OCI-LY7 (cell line): Measurements from ENCODE around the gene ANKRD62. TPM values are rescaled to one million over a fixed set of nuclear protein-coding genes. Genes with fewer than 3 reads are reported as not detected.
"Not testable (repeated sequence)": the region's sequence is repeated elsewhere in the genome, so short reads cannot be mapped to it uniquely, and the experiment has no call there.

Experiments used
- BruUV-seq: library from RNA; stranded (reverse); fragments of 400-500 nt; replicated peaks from 2 replicates; lab custom pipeline; 2021; lab: Mats Ljungman, UMichigan
- CTCF ChIA-PET: fragments of 300-600 bp; sonication (Branson Sonifier 250); formaldehyde crosslinking; loops from one replicate; lab custom pipeline; 2022; ENCODE audit warnings: antibody characterized with exemption; ENCODE audit not compliant: unreplicated experiment; lab: Charles Lee
- POLR2A ChIA-PET: fragments of 300-600 bp; sonication (Branson Sonifier 250); formaldehyde crosslinking; loops from one replicate; lab custom pipeline; 2022; ENCODE audit warnings: antibody characterized with exemption; lab: Charles Lee
- DNase-seq: peaks from one replicate; pipeline ENCODE4 v3.0.0-alpha.2; 2015; ENCODE audit warnings: low spot score
- H2AFZ ChIP-seq: fragments of 200-600 bp; sonication (generic), shearing (Covaris generic); 2 replicates; pipeline ENCODE4 v1.6.1; 2014; ENCODE audit warnings: mild to moderate bottlenecking, antibody characterized with exemption, low read length, moderate library complexity
- H3K27ac ChIP-seq: fragments of 200-600 bp; sonication (generic); 2 replicates; pipeline ENCODE4 v1.5.1; 2014; ENCODE audit warnings: mixed run types, low read depth, mild to moderate bottlenecking, moderate library complexity, low read length, inconsistent platforms; ENCODE audit not compliant: poor library complexity, severe bottlenecking
- H3K36me3 ChIP-seq: fragments of 200-600 bp; sonication (generic); 2 replicates; pipeline ENCODE4 v1.6.1; 2014; ENCODE audit warnings: mild to moderate bottlenecking, antibody characterized with exemption, low read length, moderate library complexity, mixed read lengths; ENCODE audit not compliant: insufficient read depth
- H3K4me1 ChIP-seq: fragments of 200-600 bp; sonication (generic); 2 replicates; pipeline ENCODE4 v1.5.1; 2014; ENCODE audit warnings: mild to moderate bottlenecking, low read length; ENCODE audit not compliant: insufficient read depth, poor library complexity, severe bottlenecking
- H3K4me2 ChIP-seq: fragments of 200-600 bp; sonication (generic); 2 replicates; pipeline ENCODE4 v1.6.1; 2014; ENCODE audit warnings: mild to moderate bottlenecking, low read length
- H3K4me3 ChIP-seq: fragments of 200-600 bp; sonication (generic); 2 replicates; pipeline ENCODE4 v1.5.1; 2014; ENCODE audit warnings: mild to moderate bottlenecking, low read depth, low read length; ENCODE audit not compliant: poor library complexity, severe bottlenecking
- H3K79me2 ChIP-seq: fragments of 200-600 bp; sonication (generic); 2 replicates; pipeline ENCODE4 v1.6.1; 2016; ENCODE audit warnings: low read depth, mild to moderate bottlenecking, low read length, moderate library complexity, mixed read lengths; ENCODE audit not compliant: insufficient read depth
- H3K9me2 ChIP-seq: fragments of 200-600 bp; sonication (generic); 2 replicates; pipeline ENCODE4 v1.6.1; 2016; ENCODE audit warnings: mild to moderate bottlenecking, low read length, mixed read lengths; ENCODE audit not compliant: insufficient read depth
- H3K9me3 ChIP-seq: fragments of 200-600 bp; sonication (generic); 2 replicates; pipeline ENCODE4 v1.6.1; 2014; ENCODE audit warnings: mild to moderate bottlenecking, mixed run types, low read length, mixed read lengths
- H4K20me1 ChIP-seq: fragments of 200-600 bp; sonication (generic); 2 replicates; pipeline ENCODE4 v1.6.1; 2014; ENCODE audit warnings: mild to moderate bottlenecking, antibody characterized with exemption, low read length, moderate library complexity, mixed read lengths; ENCODE audit not compliant: insufficient read depth
- EZH2phosphoT487 ChIP-seq: fragments of 200-600 bp; sonication (generic); IDR thresholded peaks from 2 replicates; pipeline ENCODE4 v1.6.1; 2018; ENCODE audit warnings: low read depth, borderline replicate concordance, mild to moderate bottlenecking, mixed run types, antibody characterized with exemption, low read length, moderate library complexity, mixed read lengths
- intact Hi-C: fragments of 100-400 bp; cut with micrococcal nuclease; formaldehyde crosslinking; loops from one replicate; pipeline ENCODE4 v1.10.0; 2022; ENCODE audit not compliant: unreplicated experiment
- total RNA-seq, 2 experiments: library from RNA; depleted of rRNA in 1 of 2; stranded (reverse); fragments of >200 nt in 1 of 2; shearing (Covaris generic) in 1 of 2; gene quantifications; 2 replicates each; pipeline ENCODE4 v1.2.3, GENCODE V29; 2014 to 2022
- TF ChIP-seq, protein P1 (sequence below): fragments of 200-600 bp; sonication (generic); conservative IDR thresholded peaks from 2 replicates; pipeline ENCODE4 v1.5.1; 2014; ENCODE audit warnings: mild to moderate bottlenecking, antibody characterized with exemption, low read length, moderate library complexity, mixed read lengths

ANKRD62 gene
- total RNA-seq, 2 experiments from 2014 or later = 4.1 to 7.3 TPM

GRCh38 chr18:12074736-12075135 lies 18.9 kb upstream of the ANKRD62 start:
- intact Hi-C loops = no loop called here
- Histone ChIP-seq H4K20me1 (no peaks in the 10 kb centered on the region), H3K4me1 (no peaks in the 10 kb centered on the region), H3K4me3 (no peak overlapping the region), H2AFZ (no peak overlapping the region), H3K4me2 (no peak overlapping the region), H3K36me3 (no peaks in the 10 kb centered on the region), H3K9me2 (no peaks in the 10 kb centered on the region), H3K27ac (no peak overlapping the region), H3K9me3 (no peaks in the 10 kb centered on the region), H3K79me2 (0 out of 2 replicates have a peak, but pooled peaks cover 4% of the 10 kb centered on the region)
- ChIA-PET CTCF (no interaction called here), POLR2A (no interaction called here)
- no peak for DNase-seq
- no peak for TF ChIP-seq EZH2phosphoT487
- TF ChIP-seq, protein P1, sequence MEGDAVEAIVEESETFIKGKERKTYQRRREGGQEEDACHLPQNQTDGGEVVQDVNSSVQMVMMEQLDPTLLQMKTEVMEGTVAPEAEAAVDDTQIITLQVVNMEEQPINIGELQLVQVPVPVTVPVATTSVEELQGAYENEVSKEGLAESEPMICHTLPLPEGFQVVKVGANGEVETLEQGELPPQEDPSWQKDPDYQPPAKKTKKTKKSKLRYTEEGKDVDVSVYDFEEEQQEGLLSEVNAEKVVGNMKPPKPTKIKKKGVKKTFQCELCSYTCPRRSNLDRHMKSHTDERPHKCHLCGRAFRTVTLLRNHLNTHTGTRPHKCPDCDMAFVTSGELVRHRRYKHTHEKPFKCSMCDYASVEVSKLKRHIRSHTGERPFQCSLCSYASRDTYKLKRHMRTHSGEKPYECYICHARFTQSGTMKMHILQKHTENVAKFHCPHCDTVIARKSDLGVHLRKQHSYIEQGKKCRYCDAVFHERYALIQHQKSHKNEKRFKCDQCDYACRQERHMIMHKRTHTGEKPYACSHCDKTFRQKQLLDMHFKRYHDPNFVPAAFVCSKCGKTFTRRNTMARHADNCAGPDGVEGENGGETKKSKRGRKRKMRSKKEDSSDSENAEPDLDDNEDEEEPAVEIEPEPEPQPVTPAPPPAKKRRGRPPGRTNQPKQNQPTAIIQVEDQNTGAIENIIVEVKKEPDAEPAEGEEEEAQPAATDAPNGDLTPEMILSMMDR = no peak
- BruUV-seq = no TSS peak

DNA sequence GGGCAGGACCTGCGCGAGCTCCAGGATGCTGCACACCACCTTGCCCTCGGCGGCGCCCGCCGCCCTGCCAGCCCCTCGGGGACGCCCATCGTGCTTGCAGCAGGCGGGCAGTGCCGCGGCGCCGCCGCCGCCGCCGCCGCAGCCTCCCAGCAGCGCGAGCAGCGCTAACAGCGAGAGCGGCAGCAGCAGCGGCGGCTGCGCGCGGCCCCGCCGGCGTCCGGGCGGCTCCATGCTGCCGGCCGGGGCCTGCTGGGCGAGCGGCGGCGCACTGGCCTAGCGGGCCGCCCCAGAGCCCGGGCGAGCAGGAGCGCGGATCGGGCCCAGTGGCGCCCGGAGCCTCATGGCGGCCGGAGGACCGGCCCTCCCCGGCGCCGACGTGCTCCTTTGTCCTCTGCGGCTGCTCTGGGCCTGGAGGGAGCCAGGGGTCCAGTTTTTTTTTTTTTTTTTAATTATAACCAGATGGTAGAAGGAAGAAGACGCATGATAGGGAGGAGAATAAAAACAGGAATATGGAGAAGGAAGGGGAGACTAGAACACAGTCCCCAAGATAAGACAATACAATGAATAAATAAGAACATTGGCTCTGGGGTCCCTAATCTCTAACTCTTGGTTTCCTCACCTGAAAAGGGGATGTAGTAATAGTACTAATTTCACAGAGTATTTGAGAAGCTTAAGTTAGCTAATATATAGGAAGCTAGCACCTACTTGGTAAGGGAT lies 17.1 kb upstream of the ANKRD62 start:
- BruUV-seq = no TSS peak
- no peaks in the 10 kb centered on the region for H3K36me3 ChIP-seq
- TF ChIP-seq EZH2phosphoT487 = no peak
- TF ChIP-seq, protein P1 = no peak
- no peak overlapping the region for H2AFZ ChIP-seq
- CTCF ChIA-PET = no interaction called here
- no peaks in the 10 kb centered on the region for H4K20me1 ChIP-seq
- POLR2A ChIA-PET = no interaction called here
- H3K9me3 ChIP-seq = no peaks in the 10 kb centered on the region
- H3K4me3 ChIP-seq = no peak overlapping the region
- no peak overlapping the region for H3K4me2 ChIP-seq
- intact Hi-C loops = no loop called here
- H3K9me2 ChIP-seq = no peaks in the 10 kb centered on the region
- no peak overlapping the region for H3K27ac ChIP-seq
- no peak for DNase-seq
- H3K4me1 ChIP-seq = no peaks in the 10 kb centered on the region
- no peaks in the 10 kb centered on the region for H3K79me2 ChIP-seq

GRCh38 chr18:12077994-12078393 lies 15.6 kb upstream of the ANKRD62 start:
- H3K9me3 ChIP-seq, H3K36me3 ChIP-seq, H2AFZ ChIP-seq, H4K20me1 ChIP-seq, H3K79me2 ChIP-seq, H3K27ac ChIP-seq, intact Hi-C loops, CTCF ChIA-PET, BruUV-seq, DNase-seq, H3K4me3 ChIP-seq, H3K4me2 ChIP-seq, H3K9me2 ChIP-seq, H3K4me1 ChIP-seq: not testable (repeated sequence)
- POLR2A ChIA-PET = interaction anchor here (0.6 kb wide), 1 partner anchor 842 kb away, joined by 3 read pairs; no protein-coding TSS in a partner anchor
